Neural progenitor cell (in vitro differentiated cells): ENCODE data around the gene SYT13. TPM values are rescaled to one million over a fixed set of nuclear protein-coding genes. Genes with fewer than 3 reads are reported as not detected.

ENCODE experiments used
- DNase-seq: peaks from one replicate; pipeline ENCODE4 v3.0.0-alpha.2; 2016; ENCODE audit warnings: low spot score
- H2AFZ ChIP-seq: fragments of 200-600 bp; sonication (generic); replicated peaks from 2 replicates; pipeline ENCODE4 v1.6.1; 2016; ENCODE audit warnings: antibody characterized with exemption
- H3F3A ChIP-seq: fragments of 200-600 bp; sonication (generic); 2 replicates; pipeline ENCODE4 v1.6.1; 2016; ENCODE audit warnings: antibody characterized with exemption, low read depth
- H3K27ac ChIP-seq: fragments of 200-600 bp; sonication (generic); 2 replicates; pipeline ENCODE4 v1.5.1; 2016; ENCODE audit warnings: mild to moderate bottlenecking
- H3K27me3 ChIP-seq: fragments of 200-600 bp; sonication (generic); 2 replicates; pipeline ENCODE4 v1.6.1; 2016; ENCODE audit warnings: mild to moderate bottlenecking, moderate library complexity
- H3K36me3 ChIP-seq: fragments of 200-600 bp; sonication (generic); 2 replicates; pipeline ENCODE4 v1.5.1; 2016
- H3K4me1 ChIP-seq: fragments of 200-600 bp; sonication (generic); 2 replicates; pipeline ENCODE4 v1.6.1; 2016; ENCODE audit warnings: mixed run types
- H3K4me2 ChIP-seq: fragments of 200-600 bp; sonication (generic); 2 replicates; pipeline ENCODE4 v1.6.1; 2016
- H3K4me3 ChIP-seq: fragments of 200-600 bp; sonication (generic); 2 replicates; pipeline ENCODE4 v1.5.1; 2016
- H3K79me2 ChIP-seq: fragments of 200-600 bp; sonication (generic); 2 replicates; pipeline ENCODE4 v1.6.1; 2016; ENCODE audit warnings: low read depth
- H3K9ac ChIP-seq: fragments of 200-600 bp; sonication (generic); 2 replicates; pipeline ENCODE4 v1.6.1; 2016
- H3K9me3 ChIP-seq: fragments of 200-600 bp; sonication (generic); 2 replicates; pipeline ENCODE4 v1.5.1; 2016; ENCODE audit warnings: low read depth
- H4K20me1 ChIP-seq: fragments of 200-600 bp; sonication (generic); 2 replicates; pipeline ENCODE4 v1.6.1; 2016; ENCODE audit warnings: low read depth
- H3K27ac Mint-ChIP-seq: 3 replicates; pipeline ENCODE4 v1.8.0; 2021; ENCODE audit warnings: mixed read lengths
- H3K27me3 Mint-ChIP-seq: 2 replicates; pipeline ENCODE4 v1.8.0; 2022; ENCODE audit warnings: low read depth, mild to moderate bottlenecking, inconsistent platforms, moderate library complexity, mixed read lengths; ENCODE audit not compliant: insufficient read depth
- H3K36me3 Mint-ChIP-seq: 3 replicates; pipeline ENCODE4 v1.8.0; 2021; ENCODE audit warnings: mixed read lengths
- H3K4me1 Mint-ChIP-seq: 3 replicates; pipeline ENCODE4 v1.8.0; 2021; ENCODE audit warnings: mixed read lengths
- H3K4me3 Mint-ChIP-seq: 3 replicates; pipeline ENCODE4 v1.8.0; 2021; ENCODE audit warnings: mild to moderate bottlenecking, moderate library complexity, mixed read lengths
- H3K9me3 Mint-ChIP-seq: 3 replicates; pipeline ENCODE4 v1.8.0; 2020; ENCODE audit warnings: mixed read lengths
- CTCF ChIP-seq: fragments of 200-600 bp; sonication (generic); IDR thresholded peaks from 2 replicates; pipeline ENCODE4 v1.5.1; 2017; ENCODE audit warnings: antibody characterized with exemption, mild to moderate bottlenecking
- EZH2 ChIP-seq: fragments of 200-600 bp; sonication (generic); IDR thresholded peaks from 2 replicates; pipeline ENCODE4 v1.6.1; 2017; ENCODE audit warnings: antibody characterized with exemption, mild to moderate bottlenecking, moderate library complexity
- EZH2phosphoT487 ChIP-seq: fragments of 200-600 bp; sonication (generic); IDR thresholded peaks from 2 replicates; pipeline ENCODE4 v1.6.1; 2017; ENCODE audit warnings: antibody characterized with exemption
- total RNA-seq: library from RNA; depleted of rRNA; stranded (reverse); fragments of >200 nt; gene quantifications from 2 replicates; pipeline ENCODE4 v1.2.3, GENCODE V29; 2015; ENCODE audit warnings: low replicate concordance

SYT13 gene
- total RNA-seq, 1 donor from 2014 or later: 8.6 TPM

DNA sequence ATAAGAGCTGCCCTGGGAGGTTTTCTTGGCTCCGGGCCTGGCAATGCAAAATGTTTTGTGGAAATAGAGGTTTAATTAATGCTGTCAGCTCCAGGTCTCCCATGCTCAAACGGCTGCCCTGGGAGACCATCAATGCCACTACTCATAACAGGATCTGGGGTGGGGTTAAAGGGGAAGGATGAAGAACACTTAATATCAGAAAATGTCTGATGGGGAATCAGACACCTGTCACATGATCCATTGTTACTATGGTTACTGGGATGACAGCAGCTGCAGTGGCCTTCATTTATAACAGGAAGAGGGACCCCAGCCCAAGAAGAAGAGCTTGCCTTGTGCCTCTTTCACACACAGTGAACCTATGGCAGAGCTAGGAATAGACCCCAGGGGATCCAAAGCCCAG is 2.2 kb upstream of the SYT13 start:
- no peaks in the 10 kb centered on the region for H3K9me3 ChIP-seq
- no peak for DNase-seq
- H3K4me2 ChIP-seq: no peak overlapping the region
- H3K36me3 Mint-ChIP-seq: no peaks in the 10 kb centered on the region
- H3K27me3 ChIP-seq: peaks cover 59% of the 10 kb centered on the region
- H3K27ac Mint-ChIP-seq: no peak overlapping the region
- no peaks in the 10 kb centered on the region for H4K20me1 ChIP-seq
- peaks cover 39% of the 10 kb centered on the region for H3K27me3 Mint-ChIP-seq
- no peaks in the 10 kb centered on the region for H3K36me3 ChIP-seq
- H3K9ac ChIP-seq: no peak overlapping the region
- no peaks in the 10 kb centered on the region for H3K79me2 ChIP-seq
- TF ChIP-seq EZH2phosphoT487 (no peak), CTCF (no peak), EZH2 (no peak)
- no peaks in the 10 kb centered on the region for H3K9me3 Mint-ChIP-seq
- H3K4me3 Mint-ChIP-seq: no peak overlapping the region
- H2AFZ ChIP-seq: no peak overlapping the region
- peaks cover 9% of the 10 kb centered on the region for H3K4me1 Mint-ChIP-seq
- H3F3A ChIP-seq: no peaks in the 10 kb centered on the region
- no peaks in the 10 kb centered on the region for H3K4me1 ChIP-seq
- no peak overlapping the region for H3K4me3 ChIP-seq
- H3K27ac ChIP-seq: no peak overlapping the region

DNA sequence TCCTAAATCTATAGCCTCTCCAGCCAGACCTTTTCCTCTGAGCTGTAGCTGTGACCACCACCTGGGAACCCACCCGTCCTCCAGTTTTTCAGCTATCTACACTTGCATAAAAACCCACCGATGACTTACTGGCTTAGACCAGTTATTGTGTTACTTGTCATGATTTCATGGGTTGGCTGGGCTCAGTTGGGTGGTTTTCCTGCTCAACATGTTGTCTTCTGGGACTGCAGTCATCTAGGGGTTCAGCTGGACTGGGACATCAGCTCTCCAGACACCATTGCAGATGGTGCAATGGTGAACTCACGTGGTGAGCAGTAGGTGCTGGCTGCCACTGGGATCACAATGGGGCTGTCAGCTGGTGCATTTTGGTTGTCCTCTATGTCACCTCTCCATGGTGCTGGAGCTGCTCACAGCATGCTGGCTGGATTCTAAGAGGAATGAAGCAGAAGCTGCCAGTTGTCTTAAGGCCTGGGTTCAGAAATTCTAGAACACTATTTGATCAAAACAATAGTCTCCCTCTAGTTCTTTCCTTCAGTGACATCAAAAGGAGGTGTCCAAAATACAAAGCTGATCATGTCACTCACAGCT is 1.3 kb upstream of the SYT13 start:
- Histone ChIP-seq H3K27me3 (peaks cover 67% of the 10 kb centered on the region), H4K20me1 (no peaks in the 10 kb centered on the region), H3F3A (no peaks in the 10 kb centered on the region), H3K9ac (no peak overlapping the region), H3K9me3 (no peaks in the 10 kb centered on the region), H3K4me1 (peaks cover 1% of the 10 kb centered on the region), H3K4me2 (no peak overlapping the region), H3K79me2 (no peaks in the 10 kb centered on the region), H3K4me3 (no peak overlapping the region), H3K36me3 (no peaks in the 10 kb centered on the region), H2AFZ (no peak overlapping the region), H3K27ac (no peak overlapping the region)
- H3K4me1 Mint-ChIP-seq: peaks cover 9% of the 10 kb centered on the region
- H3K9me3 Mint-ChIP-seq: no peaks in the 10 kb centered on the region
- H3K36me3 Mint-ChIP-seq: no peaks in the 10 kb centered on the region
- H3K27ac Mint-ChIP-seq: no peak overlapping the region
- no peak for DNase-seq
- H3K27me3 Mint-ChIP-seq: peaks cover 39% of the 10 kb centered on the region
- H3K4me3 Mint-ChIP-seq: peak overlapping the region; percentile 81
- TF ChIP-seq CTCF: no peak
- TF ChIP-seq EZH2: no peak
- no peak for TF ChIP-seq EZH2phosphoT487

GRCh38 chr11:45285250-45285828 is 802 bp downstream of the SYT13 start:
- no peaks in the 10 kb centered on the region for H3K36me3 Mint-ChIP-seq
- peaks cover 23% of the 10 kb centered on the region for H3K4me1 Mint-ChIP-seq
- peak overlapping the region; percentile 87 for H2AFZ ChIP-seq
- H3K27me3 Mint-ChIP-seq: peaks cover 35% of the 10 kb centered on the region
- peak; percentile 19 for DNase-seq
- no peaks in the 10 kb centered on the region for H4K20me1 ChIP-seq
- no peaks in the 10 kb centered on the region for H3K9me3 ChIP-seq
- peak overlapping the region; percentile 91 for H3K4me2 ChIP-seq
- H3K27ac ChIP-seq: no peak overlapping the region
- peaks cover 6% of the 10 kb centered on the region for H3K4me1 ChIP-seq
- H3K27me3 ChIP-seq: peaks cover 65% of the 10 kb centered on the region
- H3K4me3 ChIP-seq: peak overlapping the region; percentile 73
- no peak overlapping the region for H3K27ac Mint-ChIP-seq
- H3K36me3 ChIP-seq: no peaks in the 10 kb centered on the region
- H3F3A ChIP-seq: no peaks in the 10 kb centered on the region
- H3K9ac ChIP-seq: no peak overlapping the region
- peak overlapping the region; percentile 80 for H3K4me3 Mint-ChIP-seq
- no peaks in the 10 kb centered on the region for H3K79me2 ChIP-seq
- TF ChIP-seq EZH2phosphoT487 (no peak), EZH2 (no peak), CTCF (no peak)
- H3K9me3 Mint-ChIP-seq: peaks cover 2% of the 10 kb centered on the region
